Activated CD4-positive, alpha-beta memory T cell treated with anti-CD3 and anti-CD28 coated beads, Interleukin-2, amount 10 ng/mL, durations not matched to agents 7 days and 5 days (primary cell): ENCODE measurements around the gene SETBP1. TPM values are rescaled to one million over a fixed set of nuclear protein-coding genes. Genes with fewer than 3 reads are reported as not detected.

Experiments
- CTCF ChIA-PET: fragments of 350-600 bp; sonication (Branson Sonifier 250); formaldehyde crosslinking; loops from one replicate; lab custom pipeline; 2021; ENCODE audit warnings: antibody characterized with exemption, inconsistent platforms; lab: Charles Lee
- POLR2A ChIA-PET: fragments of 350-600 bp; sonication (Branson Sonifier 250); formaldehyde crosslinking; loops from one replicate; lab custom pipeline; 2021; ENCODE audit warnings: antibody characterized with exemption; lab: Charles Lee
- DNase-seq: peaks from one replicate; pipeline ENCODE4 v3.0.0-alpha.2; 2020
- H3K27ac Mint-ChIP-seq: one replicate; pipeline ENCODE4 v1.8.0; 2021; ENCODE audit warnings: mild to moderate bottlenecking, mixed read lengths
- H3K27me3 Mint-ChIP-seq: one replicate; pipeline ENCODE4 v1.8.0; 2021; ENCODE audit warnings: mixed read lengths
- H3K36me3 Mint-ChIP-seq: one replicate; pipeline ENCODE4 v1.8.0; 2021; ENCODE audit warnings: low read depth, mixed read lengths
- H3K4me1 Mint-ChIP-seq: one replicate; pipeline ENCODE4 v1.8.0; 2021; ENCODE audit warnings: mixed read lengths
- H3K4me3 Mint-ChIP-seq: one replicate; pipeline ENCODE4 v1.8.0; 2021; ENCODE audit warnings: mild to moderate bottlenecking, mixed read lengths
- H3K9me3 Mint-ChIP-seq: one replicate; pipeline ENCODE4 v1.8.0; 2021; ENCODE audit warnings: mixed read lengths
- total RNA-seq, 2 experiments: library from RNA; stranded (reverse); gene quantifications; one replicate each; pipeline ENCODE4 v1.2.3, GENCODE V29; 2021

The SETBP1 gene
- total RNA-seq, 2 experiments from 2014 or later = 15.8 to 18.2 TPM

- DNase-seq = no peak
- peaks cover 6% of the 10 kb centered on the region for H3K4me1 Mint-ChIP-seq
- CTCF ChIA-PET = no interaction called here
- H3K36me3 Mint-ChIP-seq = peaks cover 7% of the 10 kb centered on the region
- no peak overlapping the region for H3K27ac Mint-ChIP-seq
- POLR2A ChIA-PET = no interaction called here
- H3K4me3 Mint-ChIP-seq = no peak overlapping the region
- peaks cover 16% of the 10 kb centered on the region for H3K27me3 Mint-ChIP-seq
- H3K9me3 Mint-ChIP-seq = no peaks in the 10 kb centered on the region
These were observed 131.0 kb downstream of the SETBP1 start for GRCh38 chr18:44811572-44812125.

- no peak overlapping the region for H3K4me3 Mint-ChIP-seq
- H3K27me3 Mint-ChIP-seq = peaks cover 16% of the 10 kb centered on the region
- H3K9me3 Mint-ChIP-seq = no peaks in the 10 kb centered on the region
- peaks cover 7% of the 10 kb centered on the region for H3K36me3 Mint-ChIP-seq
- DNase-seq = no peak
- H3K4me1 Mint-ChIP-seq = peaks cover 5% of the 10 kb centered on the region
- no peak overlapping the region for H3K27ac Mint-ChIP-seq
- ChIA-PET CTCF (no interaction called here), POLR2A (no interaction called here)
These were observed 131.7 kb downstream of the SETBP1 start for GRCh38 chr18:44812426-44812825.

GRCh38 chr18:44813586-44813985 lies 132.9 kb downstream of the SETBP1 start:
- Mint-ChIP-seq H3K27ac (no peak overlapping the region), H3K36me3 (peaks cover 7% of the 10 kb centered on the region), H3K4me1 (peaks cover 3% of the 10 kb centered on the region), H3K27me3 (peaks cover 7% of the 10 kb centered on the region), H3K4me3 (no peak overlapping the region), H3K9me3 (no peaks in the 10 kb centered on the region)
- POLR2A ChIA-PET = no interaction called here
- no peak for DNase-seq
- CTCF ChIA-PET = no interaction called here

- H3K4me3 Mint-ChIP-seq = no peak overlapping the region
- H3K9me3 Mint-ChIP-seq = no peaks in the 10 kb centered on the region
- no peak overlapping the region for H3K27ac Mint-ChIP-seq
- ChIA-PET CTCF (no interaction called here), POLR2A (interaction anchor here (1.1 to 1.5 kb wide), 2 partner anchors 18 to 136 kb away, joined by 3 read pairs; no protein-coding TSS in a partner anchor)
- no peak for DNase-seq
- peaks cover 7% of the 10 kb centered on the region for H3K36me3 Mint-ChIP-seq
- H3K4me1 Mint-ChIP-seq = peaks cover 9% of the 10 kb centered on the region
- peaks cover 10% of the 10 kb centered on the region for H3K27me3 Mint-ChIP-seq
These were observed 134.4 kb downstream of the SETBP1 start for GRCh38 chr18:44815108-44815507.

- POLR2A ChIA-PET = interaction anchor here (1.5 kb wide), 1 partner anchor 19 kb away, joined by 3 read pairs; no protein-coding TSS in a partner anchor
These were observed 135.4 kb downstream of the SETBP1 start for GRCh38 chr18:44816050-44816449.

GRCh38 chr18:44816477-44816876 lies 135.8 kb downstream of the SETBP1 start:
- CTCF ChIA-PET = no interaction called here
- H3K9me3 Mint-ChIP-seq = no peaks in the 10 kb centered on the region
- no peaks in the 10 kb centered on the region for H3K36me3 Mint-ChIP-seq
- DNase-seq = no peak
- peaks cover 9% of the 10 kb centered on the region for H3K4me1 Mint-ChIP-seq
- peaks cover 11% of the 10 kb centered on the region for H3K27me3 Mint-ChIP-seq
- H3K27ac Mint-ChIP-seq = no peak overlapping the region
- H3K4me3 Mint-ChIP-seq = no peak overlapping the region
- POLR2A ChIA-PET = no interaction called here

More at GRCh38 chr18:44816050-44816449, 135.4 kb downstream of the SETBP1 start:
- no peak for DNase-seq
- Mint-ChIP-seq H3K9me3 (no peaks in the 10 kb centered on the region), H3K27ac (no peak overlapping the region), H3K27me3 (peaks cover 7% of the 10 kb centered on the region), H3K4me1 (peaks cover 9% of the 10 kb centered on the region), H3K4me3 (no peak overlapping the region), H3K36me3 (peaks cover 4% of the 10 kb centered on the region)
- CTCF ChIA-PET = no interaction called here

- CTCF ChIA-PET = no interaction called here
- Mint-ChIP-seq H3K27ac (no peak overlapping the region), H3K36me3 (no peaks in the 10 kb centered on the region), H3K9me3 (no peaks in the 10 kb centered on the region), H3K27me3 (peaks cover 17% of the 10 kb centered on the region), H3K4me1 (peaks cover 6% of the 10 kb centered on the region), H3K4me3 (no peak overlapping the region)
- POLR2A ChIA-PET = no interaction called here
- DNase-seq = no peak
These were observed 137.3 kb downstream of the SETBP1 start for GRCh38 chr18:44817831-44818473.

- CTCF ChIA-PET = no interaction called here
- DNase-seq = no peak
- Mint-ChIP-seq H3K36me3 (no peaks in the 10 kb centered on the region), H3K27me3 (peaks cover 17% of the 10 kb centered on the region), H3K4me1 (peaks cover 6% of the 10 kb centered on the region), H3K27ac (no peak overlapping the region), H3K4me3 (no peak overlapping the region), H3K9me3 (no peaks in the 10 kb centered on the region)
- POLR2A ChIA-PET = no interaction called here
These were observed 138.1 kb downstream of the SETBP1 start for GRCh38 chr18:44818668-44819403.

GRCh38 chr18:44819944-44820510 lies 139.3 kb downstream of the SETBP1 start:
- peaks cover 23% of the 10 kb centered on the region for H3K27me3 Mint-ChIP-seq
- POLR2A ChIA-PET = no interaction called here
- no peaks in the 10 kb centered on the region for H3K9me3 Mint-ChIP-seq
- no peak for DNase-seq
- no peak overlapping the region for H3K27ac Mint-ChIP-seq
- no peak overlapping the region for H3K4me3 Mint-ChIP-seq
- no peaks in the 10 kb centered on the region for H3K36me3 Mint-ChIP-seq
- CTCF ChIA-PET = no interaction called here
- peaks cover 8% of the 10 kb centered on the region for H3K4me1 Mint-ChIP-seq

GRCh38 chr18:44821924-44822323 lies 141.2 kb downstream of the SETBP1 start:
- Mint-ChIP-seq H3K27me3 (peaks cover 31% of the 10 kb centered on the region), H3K4me1 (peaks cover 8% of the 10 kb centered on the region), H3K4me3 (no peak overlapping the region), H3K9me3 (no peaks in the 10 kb centered on the region), H3K27ac (no peak overlapping the region), H3K36me3 (no peaks in the 10 kb centered on the region)
- CTCF ChIA-PET = no interaction called here
- POLR2A ChIA-PET = no interaction called here
- DNase-seq = no peak

GRCh38 chr18:44823286-44823685 lies 142.6 kb downstream of the SETBP1 start:
- ChIA-PET CTCF (interaction anchor here (1.0 kb wide), 1 partner anchor 145 kb away, joined by 3 read pairs; no protein-coding TSS in a partner anchor), POLR2A (no interaction called here)
- no peak overlapping the region for H3K27ac Mint-ChIP-seq
- DNase-seq = no peak
- no peak overlapping the region for H3K4me3 Mint-ChIP-seq
- H3K9me3 Mint-ChIP-seq = no peaks in the 10 kb centered on the region
- no peaks in the 10 kb centered on the region for H3K36me3 Mint-ChIP-seq
- H3K4me1 Mint-ChIP-seq = peaks cover 8% of the 10 kb centered on the region
- peaks cover 31% of the 10 kb centered on the region for H3K27me3 Mint-ChIP-seq

- Mint-ChIP-seq H3K27me3 (peaks cover 29% of the 10 kb centered on the region), H3K9me3 (no peaks in the 10 kb centered on the region), H3K4me3 (no peak overlapping the region), H3K4me1 (peaks cover 6% of the 10 kb centered on the region), H3K27ac (no peak overlapping the region), H3K36me3 (no peaks in the 10 kb centered on the region)
- CTCF ChIA-PET = interaction anchor here (1.0 kb wide), 1 partner anchor 145 kb away, joined by 3 read pairs; no protein-coding TSS in a partner anchor
- POLR2A ChIA-PET = no interaction called here
- no peak for DNase-seq
These were observed 143.1 kb downstream of the SETBP1 start for GRCh38 chr18:44823782-44824181.

- Mint-ChIP-seq H3K4me1 (peaks cover 2% of the 10 kb centered on the region), H3K27ac (no peak overlapping the region), H3K4me3 (no peak overlapping the region), H3K27me3 (peaks cover 26% of the 10 kb centered on the region), H3K36me3 (no peaks in the 10 kb centered on the region), H3K9me3 (no peaks in the 10 kb centered on the region)
- CTCF ChIA-PET = no interaction called here
- POLR2A ChIA-PET = no interaction called here
- DNase-seq = no peak
These were observed 144.2 kb downstream of the SETBP1 start for GRCh38 chr18:44824884-44825283.
